IPS-15b (cell line): ENCODE measurements around the gene ZNF554.
"Not testable (repeated sequence)": the region's sequence is repeated elsewhere in the genome, so short reads cannot be mapped to it uniquely, and the experiment has no call there.

Source experiments
- H3K27me3 ChIP-seq: one replicate; pipeline ENCODE4 v1.6.1; 2013; ENCODE audit warnings: low read length; ENCODE audit not compliant: control insufficient read depth, insufficient read depth
- H3K36me3 ChIP-seq: one replicate; pipeline ENCODE4 v1.6.1; 2013; ENCODE audit warnings: low read length; ENCODE audit not compliant: control insufficient read depth, insufficient read depth
- H3K4me1 ChIP-seq: one replicate; pipeline ENCODE4 v1.6.1; 2013; ENCODE audit warnings: mild to moderate bottlenecking, low read length; ENCODE audit not compliant: control insufficient read depth, insufficient read depth
- H3K4me3 ChIP-seq: one replicate; pipeline ENCODE4 v1.5.1; 2013; ENCODE audit warnings: low read depth, low read length
- H3K9ac ChIP-seq: one replicate; pipeline ENCODE4 v1.6.1; 2013; ENCODE audit warnings: low read depth, mild to moderate bottlenecking, low read length
- H3K9me3 ChIP-seq: one replicate; pipeline ENCODE4 v1.6.1; 2013; ENCODE audit warnings: mild to moderate bottlenecking, low read length; ENCODE audit not compliant: control insufficient read depth, insufficient read depth

Gene ZNF554

DNA sequence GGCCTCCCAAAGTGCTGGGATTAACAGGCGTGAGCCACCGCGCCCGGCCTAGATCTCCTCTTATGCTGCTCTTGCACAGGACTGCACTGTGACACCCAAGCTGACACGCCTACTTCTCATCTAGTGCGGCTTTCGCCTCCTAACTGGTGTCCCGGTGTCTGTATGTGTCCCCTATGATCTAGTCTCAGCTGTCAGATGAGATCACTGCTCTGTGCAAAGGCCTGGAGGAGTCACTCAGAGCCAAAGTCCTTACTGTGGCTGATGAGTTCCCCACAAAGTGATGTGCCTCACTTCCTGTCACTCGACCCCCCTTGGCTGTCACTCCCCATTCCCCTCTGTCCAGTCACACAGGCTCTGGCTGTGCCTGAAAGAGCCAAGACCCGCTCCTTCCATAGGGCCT lies 50.0 kb downstream of the ZNF554 start:
- Histone ChIP-seq H3K4me3 (no peak overlapping the region), H3K4me1 (no peaks in the 10 kb centered on the region), H3K9me3 (peaks cover 2% of the 10 kb centered on the region), H3K27me3 (no peaks in the 10 kb centered on the region), H3K36me3 (no peaks in the 10 kb centered on the region), H3K9ac (no peak overlapping the region)

DNA sequence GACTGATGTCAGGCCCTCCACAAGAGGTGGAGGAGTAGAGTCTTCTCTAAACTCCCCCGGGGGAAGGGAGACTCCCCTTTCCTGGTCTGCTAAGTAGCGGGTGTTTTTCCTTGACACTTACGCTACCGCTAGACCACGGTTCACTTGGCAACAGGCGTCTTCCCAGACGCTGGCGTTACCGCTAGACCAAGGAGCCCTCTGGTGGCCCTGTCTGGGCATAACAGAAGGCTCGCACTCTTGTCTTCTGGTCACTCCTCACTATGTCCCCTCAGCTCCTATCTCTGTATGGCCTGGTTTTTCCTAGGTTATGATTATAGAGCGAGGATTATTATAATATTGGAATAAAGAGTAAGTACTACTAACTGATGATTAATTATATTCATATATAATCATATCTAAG lies 52.5 kb downstream of the ZNF554 start:
- H3K9me3 ChIP-seq, H3K9ac ChIP-seq, H3K36me3 ChIP-seq, H3K4me1 ChIP-seq, H3K4me3 ChIP-seq, H3K27me3 ChIP-seq: not testable (repeated sequence)

DNA sequence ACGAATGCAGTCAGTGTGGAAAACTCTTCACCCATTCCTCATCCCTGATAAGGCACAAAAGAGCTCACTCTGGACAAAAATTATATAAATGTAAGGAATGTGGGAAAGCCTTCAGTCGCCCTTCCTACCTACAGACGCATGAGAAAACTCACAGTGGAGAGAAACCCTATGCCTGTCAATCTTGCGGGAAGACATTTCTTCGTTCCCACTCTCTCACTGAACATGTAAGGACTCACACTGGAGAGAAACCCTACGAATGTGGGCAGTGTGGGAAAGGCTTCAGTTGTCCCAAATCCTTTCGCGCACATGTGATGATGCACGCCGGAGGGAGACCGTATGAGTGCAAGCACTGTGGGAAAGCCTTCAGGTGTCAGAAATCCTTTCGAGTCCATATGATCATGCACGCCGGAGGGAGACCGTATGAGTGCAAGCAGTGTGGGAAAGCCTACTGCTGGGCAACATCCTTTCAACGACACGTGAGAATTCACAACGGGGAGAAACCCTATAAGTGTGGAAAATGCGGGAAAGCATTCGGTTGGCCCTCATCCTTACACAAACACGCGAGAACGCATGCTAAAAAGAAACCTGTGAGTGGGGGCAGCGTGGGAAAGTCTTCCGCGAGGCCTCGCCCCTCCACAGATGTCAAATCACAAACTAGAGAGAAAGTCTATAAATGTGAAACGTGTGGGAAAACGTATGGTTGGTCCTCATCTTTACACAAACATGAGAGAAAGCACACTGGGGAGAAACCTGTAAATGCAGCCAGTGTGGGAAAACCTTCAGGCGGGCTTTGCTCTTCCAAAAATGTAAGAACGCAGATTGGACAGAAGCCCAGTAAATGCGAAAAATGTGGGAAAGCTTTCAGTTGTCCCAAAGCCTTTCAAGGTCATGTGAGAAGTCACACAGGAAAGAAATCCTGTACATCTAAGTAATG lies 58.0 kb downstream of the ZNF554 start:
- H3K4me3 ChIP-seq = no peak overlapping the region
- H3K27me3 ChIP-seq = no peaks in the 10 kb centered on the region
- H3K9ac ChIP-seq = no peak overlapping the region
- no peaks in the 10 kb centered on the region for H3K4me1 ChIP-seq
- peaks cover 13% of the 10 kb centered on the region for H3K9me3 ChIP-seq
- no peaks in the 10 kb centered on the region for H3K36me3 ChIP-seq

DNA sequence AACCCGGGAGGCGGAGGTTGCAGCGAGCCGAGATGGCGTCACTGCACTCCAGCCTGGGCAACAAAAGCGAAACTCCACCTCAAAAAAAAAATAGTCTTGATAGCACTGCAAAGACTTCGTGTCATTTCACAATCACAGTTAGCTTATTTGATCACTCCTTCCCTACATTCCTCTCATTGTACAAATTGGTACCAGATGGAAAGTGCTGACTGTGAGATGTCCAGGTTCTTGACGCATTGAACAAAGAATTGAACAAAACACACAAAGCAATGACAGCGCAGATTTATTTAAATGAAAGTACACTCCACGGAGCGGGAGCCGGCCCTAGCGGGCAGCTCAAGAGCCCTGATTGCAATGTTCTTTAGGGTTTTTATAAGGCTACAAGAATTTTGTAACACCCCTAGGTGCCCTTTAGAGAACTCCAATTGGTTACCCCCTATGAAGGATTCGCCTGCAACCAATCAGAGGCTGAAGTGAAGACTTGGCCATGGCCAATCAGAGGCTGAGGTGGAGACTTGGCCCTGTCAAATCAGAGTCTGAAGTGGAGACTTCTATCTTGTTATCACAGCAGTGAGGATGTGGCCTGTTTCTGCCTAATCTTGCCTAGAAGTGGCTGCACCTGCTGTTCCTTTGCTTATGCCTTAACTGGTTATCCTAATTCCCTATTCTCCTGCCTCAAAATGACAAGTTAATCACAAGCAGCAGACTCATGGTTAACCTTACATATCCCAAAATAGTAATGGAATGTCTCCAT lies 64.2 kb downstream of the ZNF554 start:
- H3K9ac ChIP-seq = no peak overlapping the region
- H3K9me3 ChIP-seq = peaks cover 3% of the 10 kb centered on the region
- no peaks in the 10 kb centered on the region for H3K36me3 ChIP-seq
- no peaks in the 10 kb centered on the region for H3K27me3 ChIP-seq
- no peaks in the 10 kb centered on the region for H3K4me1 ChIP-seq
- no peak overlapping the region for H3K4me3 ChIP-seq

DNA sequence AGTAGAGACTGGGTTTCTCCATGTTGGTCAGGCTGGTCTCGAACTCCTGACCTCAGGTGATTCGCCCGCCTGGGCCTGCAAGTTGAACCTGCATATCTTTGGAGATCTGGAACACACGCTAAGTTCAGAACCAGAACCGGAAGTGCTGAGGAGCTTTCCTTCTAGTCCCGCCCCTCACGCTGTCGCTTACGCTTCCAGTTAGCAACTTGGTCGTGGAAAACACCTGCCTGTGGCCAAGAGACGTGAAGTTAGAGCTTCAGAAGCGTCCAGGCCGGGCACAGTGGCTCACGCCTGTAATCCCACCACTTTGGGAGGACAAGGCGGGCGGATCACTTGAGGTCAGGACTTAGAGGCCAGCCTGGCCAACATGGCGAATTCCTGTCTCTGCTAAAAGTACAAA lies 66.1 kb downstream of the ZNF554 start:
- H3K9me3 ChIP-seq = no peaks in the 10 kb centered on the region
- no peaks in the 10 kb centered on the region for H3K4me1 ChIP-seq
- H3K27me3 ChIP-seq = no peaks in the 10 kb centered on the region
- H3K36me3 ChIP-seq = no peaks in the 10 kb centered on the region
- no peak overlapping the region for H3K4me3 ChIP-seq
- H3K9ac ChIP-seq = no peak overlapping the region
